ENCODE data around the gene PSMD2. TPM values are rescaled to one million over a fixed set of nuclear protein-coding genes. Genes with fewer than 3 reads are reported as not detected.

The PSMD2 gene
- total and polyA plus RNA-seq, 4 donors = 77.5 to 213 (median 161) TPM

GRCh38 chr3:184261270-184261853 lies 37.7 kb upstream of the PSMD2 start, which contains the start of gene CAMK2N2:
TSS of gene CAMK2N2 (minus strand) at chr3:184261553. CDS start at chr3:184261285, 268 bp downstream.
- peaks cover 0 to 5% (median 0%) of the 10 kb centered on the region in 4 donors for H3K36me3 ChIP-seq (ENCODE audit: control insufficient read depth in 4 of 4, insufficient read depth in 3 of 4, low read depth in 1 of 4, low read length in 3 of 4)
- TF ChIP-seq MAX (IDR thresholded peaks at IDR 0.05) (no peak), NR2F2 (IDR thresholded peaks at IDR 0.05) (no peak), FOXA1 (IDR thresholded peaks at IDR 0.05) (no peak), HNF4A (conservative IDR thresholded peaks at IDR 0.05) (peak in 1 of 2 donors; percentile 5), REST (IDR thresholded peaks at IDR 0.05) (no peak), RXRA (IDR thresholded peaks at IDR 0.05) (no peak)
- H3K27me3 ChIP-seq (ENCODE audit: control insufficient read depth in 4 of 4, insufficient read depth in 4 of 4, low read length in 3 of 4) = no peaks in the 10 kb centered on the region
- no peak for DNase-seq (ENCODE audit: low spot score)
- no peaks in the 10 kb centered on the region for H3K9me3 ChIP-seq (ENCODE audit: control insufficient read depth in 4 of 4, low read length in 3 of 4)
- no peak within 1 kb of the TSS for H3K9ac ChIP-seq (ENCODE audit: low read depth in 1 of 2, low read length in 2 of 2)
- peak within 1 kb of the TSS in 2 of 3 donors; percentile 9 to 67 for H3K4me3 ChIP-seq (ENCODE audit: low read depth in 1 of 3, low read length in 3 of 3)
- under 1% methylated on average over 67 of the region's 67 CpGs for WGBS
- H3K27ac ChIP-seq (ENCODE audit: low read depth in 1 of 2, low read length in 2 of 2) = no peak within 1 kb of the TSS
- peaks cover 9 to 29% (median 14%) of the 10 kb centered on the region in 4 donors for H3K4me1 ChIP-seq (ENCODE audit: control insufficient read depth in 4 of 4, insufficient read depth in 4 of 4, low read length in 3 of 4)

- Histone ChIP-seq H3K4me3 (ENCODE audit: low read depth in 1 of 3, low read length in 3 of 3) (peak overlapping the region in 2 of 3 donors; percentile 9 to 67), H3K27ac (ENCODE audit: low read depth in 1 of 2, low read length in 2 of 2) (no peak overlapping the region), H3K4me1 (ENCODE audit: control insufficient read depth in 4 of 4, insufficient read depth in 4 of 4, low read length in 3 of 4) (peaks cover 9 to 29% (median 14%) of the 10 kb centered on the region in 4 donors), H3K27me3 (ENCODE audit: control insufficient read depth in 4 of 4, insufficient read depth in 4 of 4, low read length in 3 of 4) (no peaks in the 10 kb centered on the region), H3K36me3 (ENCODE audit: control insufficient read depth in 4 of 4, insufficient read depth in 3 of 4, low read depth in 1 of 4, low read length in 3 of 4) (peaks cover 0 to 5% (median 0%) of the 10 kb centered on the region in 4 donors), H3K9ac (ENCODE audit: low read depth in 1 of 2, low read length in 2 of 2) (no peak overlapping the region), H3K9me3 (ENCODE audit: control insufficient read depth in 4 of 4, low read length in 3 of 4) (no peaks in the 10 kb centered on the region)
- DNase-seq (ENCODE audit: low spot score) = no peak
- 2% methylated on average over 66 of the region's 66 CpGs for WGBS
- TF ChIP-seq EGR1 (IDR thresholded peaks at IDR 0.05; ENCODE audit: low read depth in 2 of 2) (peak in 1 of 2 donors; percentile 18), REST (IDR thresholded peaks at IDR 0.05) (no peak), CTCF (IDR thresholded peaks at IDR 0.05; ENCODE audit: low read depth, low read length, missing input control) (no peak), SP1 (IDR thresholded peaks at IDR 0.05) (peak; percentile 16), HNF4A (conservative IDR thresholded peaks at IDR 0.05) (peak in 1 of 2 donors; percentile 1)
Measured at GRCh38 chr3:184261854-184262763, 36.9 kb upstream of the PSMD2 start.
